Spinal cord (tissue), 10 donors: ENCODE measurements around the gene CA12. TPM values are rescaled to one million over a fixed set of nuclear protein-coding genes. Genes with fewer than 3 reads are reported as not detected.

Source experiments
- DNase-seq, 6 donors: peaks; one replicate each; pipeline versions ENCODE4 v3.0.0 to v3.0.0-alpha.2; 2013 to 2015; ENCODE audit warnings: low spot score in 6 of 6, low read depth in 4 of 6
- H3K27ac ChIP-seq: one replicate; pipeline ENCODE4 v1.5.1; 2013; ENCODE audit warnings: low read depth, low read length, control low read depth
- H3K27me3 ChIP-seq: one replicate; pipeline ENCODE4 v1.6.1; 2013; ENCODE audit warnings: low read length; ENCODE audit not compliant: control insufficient read depth, insufficient read depth
- H3K36me3 ChIP-seq: one replicate; pipeline ENCODE4 v1.6.1; 2013; ENCODE audit warnings: low read length; ENCODE audit not compliant: control insufficient read depth, insufficient read depth
- H3K4me1 ChIP-seq: one replicate; pipeline ENCODE4 v1.6.1; 2013; ENCODE audit warnings: low read length; ENCODE audit not compliant: control insufficient read depth, insufficient read depth
- H3K4me3 ChIP-seq: one replicate; pipeline ENCODE4 v1.5.1; 2013; ENCODE audit warnings: low read depth, low read length, control low read depth
- H3K9me3 ChIP-seq: one replicate; pipeline ENCODE4 v1.6.1; 2013; ENCODE audit warnings: low read length; ENCODE audit not compliant: control insufficient read depth, insufficient read depth
- WGBS: methylation state at CpG from one replicate; pipeline ENCODE4 v1.1.5; 2013; ENCODE audit warnings: missing lambda C conversion rate; ENCODE audit not compliant: insufficient coverage; 5-methylcytosine and 5-hydroxymethylcytosine counted together
- polyA plus RNA-seq, 2 donors: library from polyadenylated mRNA; unstranded; fragments of 120-200 nt; gene quantifications; one replicate each; pipeline ENCODE4 v1.2.1, GENCODE V29; 2013; ENCODE audit not compliant: insufficient read length in 2 of 2
- total RNA-seq, 2 donors: library from RNA; depleted of rRNA in 1 of 2; stranded (reverse); fragments of 120-200 nt in 1 of 2; fragments of >200 nt in 1 of 2; gene quantifications; one replicate each; pipeline versions ENCODE4 v1.2.3 to v1.2.4, GENCODE V29; 2013 to 2014
- donor health status: healthy.

CA12 gene
- total and polyA plus RNA-seq, 4 donors = 7.5 to 25.1 (median 10.1) TPM

DNA sequence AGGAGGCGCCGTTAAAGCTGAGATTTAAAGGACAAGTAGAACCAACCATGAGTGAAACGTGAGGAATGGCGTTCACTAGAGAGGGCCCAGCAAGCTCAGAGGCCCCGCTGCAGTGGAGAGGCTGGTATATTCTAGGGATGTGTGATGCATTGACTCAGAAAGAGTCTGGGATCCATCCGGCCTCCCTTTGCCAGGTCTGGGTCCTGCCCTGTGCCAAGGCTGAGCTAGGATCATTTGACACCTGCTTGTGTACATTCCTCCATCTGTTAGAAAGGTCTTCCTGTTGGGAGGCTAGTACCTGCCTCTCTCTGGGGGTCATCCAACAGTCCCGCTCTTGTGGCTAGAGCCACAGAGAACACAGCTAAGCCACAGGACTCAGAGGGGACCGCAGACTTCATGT is 28.4 kb downstream of the CA12 start:
- Histone ChIP-seq H3K27ac (no peak overlapping the region), H3K4me1 (peaks cover 25% of the 10 kb centered on the region), H3K9me3 (no peaks in the 10 kb centered on the region), H3K27me3 (no peaks in the 10 kb centered on the region), H3K4me3 (no peak overlapping the region), H3K36me3 (no peaks in the 10 kb centered on the region)
- DNase-seq = no peak
- WGBS = 70% methylated on average over 7 of the region's 8 CpGs

DNA sequence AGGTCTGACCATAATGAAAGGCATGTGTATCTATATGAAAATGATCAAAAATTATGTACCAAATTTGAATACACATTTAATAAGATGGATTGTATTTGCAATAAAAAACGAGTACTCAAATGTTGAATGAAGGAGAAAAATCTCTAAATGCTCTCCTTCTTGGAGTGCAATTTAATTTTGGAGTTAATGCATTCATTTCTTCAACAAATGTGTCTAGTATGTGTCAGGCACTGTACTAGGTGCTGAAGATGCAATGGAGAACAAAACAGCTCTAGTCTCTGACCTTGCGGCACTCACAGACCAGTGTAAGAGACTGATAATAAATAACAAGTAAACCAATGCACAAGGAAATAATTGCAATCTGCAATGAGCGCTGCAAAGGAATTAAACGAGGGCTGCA is 28.8 kb downstream of the CA12 start:
- WGBS = 100% methylated on average over 2 of the region's 4 CpGs
- no peak overlapping the region for H3K27ac ChIP-seq
- H3K4me3 ChIP-seq = no peak overlapping the region
- no peaks in the 10 kb centered on the region for H3K9me3 ChIP-seq
- H3K4me1 ChIP-seq = peaks cover 28% of the 10 kb centered on the region
- DNase-seq = no peak
- H3K27me3 ChIP-seq = no peaks in the 10 kb centered on the region
- no peaks in the 10 kb centered on the region for H3K36me3 ChIP-seq

DNA sequence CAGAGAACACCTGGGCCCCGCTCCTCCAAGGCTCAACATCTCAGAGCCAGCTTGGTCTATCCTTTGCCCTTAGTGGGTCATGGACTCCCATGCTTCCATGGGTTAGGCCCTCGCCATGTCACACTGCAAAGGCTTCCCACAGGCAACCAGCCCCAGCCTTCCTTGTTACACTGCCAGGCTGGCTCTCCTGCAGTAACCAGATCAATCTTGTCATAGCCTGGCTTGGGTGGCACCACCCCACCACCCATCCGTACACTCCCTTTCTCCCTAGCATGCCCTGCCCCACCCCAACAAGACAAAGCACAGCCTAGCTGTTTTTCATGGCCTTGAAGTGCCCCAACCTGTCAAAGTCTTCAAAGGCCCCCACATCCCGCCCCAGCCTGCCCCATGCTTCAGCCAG is 30.5 kb downstream of the CA12 start:
- Histone ChIP-seq H3K27ac (no peak overlapping the region), H3K36me3 (no peaks in the 10 kb centered on the region), H3K27me3 (no peaks in the 10 kb centered on the region), H3K4me3 (no peak overlapping the region), H3K9me3 (no peaks in the 10 kb centered on the region), H3K4me1 (peaks cover 39% of the 10 kb centered on the region)
- no peak for DNase-seq
- WGBS = 97% methylated on average over 4 of the region's 4 CpGs

DNA sequence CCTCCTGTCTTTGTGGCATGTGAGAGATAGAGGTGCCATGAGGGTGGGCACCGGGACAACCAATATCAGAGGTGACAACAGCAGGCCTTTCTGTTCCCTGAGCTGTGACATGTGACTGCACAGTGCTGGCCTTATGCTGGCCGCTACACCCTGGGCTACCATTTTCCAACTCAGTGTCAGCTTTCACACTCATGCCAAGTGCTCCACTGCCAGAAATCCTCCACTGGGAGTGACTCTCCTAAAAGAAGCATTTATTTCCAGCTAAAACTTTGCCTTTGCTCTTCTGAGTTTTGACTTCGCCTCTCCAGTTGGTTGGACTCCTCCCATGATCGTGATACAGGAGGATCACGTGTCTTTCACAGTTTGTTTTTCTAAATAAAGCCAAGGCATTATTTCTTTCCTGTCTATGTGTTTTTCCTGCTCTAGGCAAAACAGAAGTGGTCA is 31.4 kb downstream of the CA12 start:
- peak in 1 of 6 donors; percentile 68 for DNase-seq
- H3K27me3 ChIP-seq = no peaks in the 10 kb centered on the region

DNA sequence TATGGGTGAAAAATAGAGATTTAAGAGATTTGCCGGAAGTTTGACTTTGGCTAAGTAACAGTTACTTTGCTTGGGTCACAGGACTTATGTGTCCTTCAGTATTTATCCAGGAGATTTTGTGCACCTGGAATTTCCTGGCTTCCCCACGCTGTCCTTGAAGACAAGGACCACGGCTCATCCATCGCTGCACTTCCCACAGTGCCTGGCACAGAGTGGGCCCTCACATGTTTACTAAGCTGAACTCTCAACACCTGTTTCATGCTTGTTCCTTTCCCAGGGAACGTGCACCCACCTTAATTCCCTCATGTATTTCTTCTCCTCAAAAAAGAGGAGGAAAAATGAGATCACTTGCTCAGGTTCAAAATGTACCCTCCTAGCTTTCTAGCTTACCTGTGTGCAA is 32.0 kb downstream of the CA12 start:
- WGBS = 100% methylated on average over 3 of the region's 5 CpGs
- Histone ChIP-seq H3K36me3 (peaks cover 6% of the 10 kb centered on the region), H3K27ac (peak overlapping the region; percentile 35), H3K4me1 (peaks cover 35% of the 10 kb centered on the region), H3K27me3 (no peaks in the 10 kb centered on the region), H3K9me3 (no peaks in the 10 kb centered on the region), H3K4me3 (no peak overlapping the region)
- no peak for DNase-seq

More for the DNA sequence above, 31.4 kb downstream of the CA12 start:
- 50% methylated on average over 5 of the region's 5 CpGs for WGBS
- Histone ChIP-seq H3K4me1 (peaks cover 37% of the 10 kb centered on the region), H3K27ac (peak overlapping the region; percentile 35), H3K36me3 (peaks cover 4% of the 10 kb centered on the region), H3K9me3 (no peaks in the 10 kb centered on the region), H3K4me3 (no peak overlapping the region)

DNA sequence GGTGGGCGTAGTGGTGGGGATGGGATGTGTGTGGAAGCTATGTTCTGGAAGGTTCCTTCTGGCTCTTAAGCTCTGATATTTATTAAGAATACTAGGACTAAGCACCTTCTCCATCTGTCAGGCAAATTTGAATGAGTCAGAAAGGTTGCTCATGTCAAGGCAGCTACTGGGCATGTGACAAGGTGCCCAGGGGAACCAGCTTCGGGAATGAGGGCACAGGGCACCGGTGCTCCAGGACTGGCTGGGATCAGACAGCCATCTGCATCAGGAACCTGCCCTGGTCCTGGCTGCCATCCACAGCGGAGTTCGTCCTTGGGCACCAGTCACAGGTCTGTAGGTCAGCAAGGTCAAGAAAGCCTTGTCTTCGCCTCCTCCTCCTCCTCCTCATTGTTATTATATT is 32.5 kb downstream of the CA12 start:
- 100% methylated on average over 2 of the region's 6 CpGs for WGBS
- Histone ChIP-seq H3K4me1 (peaks cover 35% of the 10 kb centered on the region), H3K36me3 (peaks cover 6% of the 10 kb centered on the region), H3K9me3 (no peaks in the 10 kb centered on the region), H3K27ac (peak overlapping the region; percentile 78), H3K27me3 (no peaks in the 10 kb centered on the region), H3K4me3 (no peak overlapping the region)
- DNase-seq = no peak

DNA sequence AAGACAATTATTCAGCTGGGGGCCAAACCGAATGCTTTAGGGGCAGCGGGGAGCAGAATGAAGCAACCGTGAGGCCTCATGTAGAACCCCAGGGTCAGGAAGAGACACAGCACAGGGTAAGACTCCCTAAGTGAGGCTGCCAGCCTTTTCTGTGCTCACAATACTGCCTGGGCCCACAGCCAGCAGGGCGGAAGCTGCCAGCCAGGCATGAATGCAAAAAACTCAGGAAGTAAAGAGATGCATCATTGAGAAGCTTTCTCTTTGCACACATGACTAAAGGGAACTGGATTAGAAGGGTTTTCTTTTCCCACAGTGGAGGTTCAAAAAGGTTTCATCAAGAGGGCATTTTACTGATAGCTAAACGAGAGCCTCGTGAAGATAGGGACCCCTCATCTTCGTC is 33.3 kb downstream of the CA12 start:
- no peaks in the 10 kb centered on the region for H3K9me3 ChIP-seq
- H3K27ac ChIP-seq = peak overlapping the region; percentile 78
- 20% methylated on average over 4 of the region's 7 CpGs for WGBS

DNA sequence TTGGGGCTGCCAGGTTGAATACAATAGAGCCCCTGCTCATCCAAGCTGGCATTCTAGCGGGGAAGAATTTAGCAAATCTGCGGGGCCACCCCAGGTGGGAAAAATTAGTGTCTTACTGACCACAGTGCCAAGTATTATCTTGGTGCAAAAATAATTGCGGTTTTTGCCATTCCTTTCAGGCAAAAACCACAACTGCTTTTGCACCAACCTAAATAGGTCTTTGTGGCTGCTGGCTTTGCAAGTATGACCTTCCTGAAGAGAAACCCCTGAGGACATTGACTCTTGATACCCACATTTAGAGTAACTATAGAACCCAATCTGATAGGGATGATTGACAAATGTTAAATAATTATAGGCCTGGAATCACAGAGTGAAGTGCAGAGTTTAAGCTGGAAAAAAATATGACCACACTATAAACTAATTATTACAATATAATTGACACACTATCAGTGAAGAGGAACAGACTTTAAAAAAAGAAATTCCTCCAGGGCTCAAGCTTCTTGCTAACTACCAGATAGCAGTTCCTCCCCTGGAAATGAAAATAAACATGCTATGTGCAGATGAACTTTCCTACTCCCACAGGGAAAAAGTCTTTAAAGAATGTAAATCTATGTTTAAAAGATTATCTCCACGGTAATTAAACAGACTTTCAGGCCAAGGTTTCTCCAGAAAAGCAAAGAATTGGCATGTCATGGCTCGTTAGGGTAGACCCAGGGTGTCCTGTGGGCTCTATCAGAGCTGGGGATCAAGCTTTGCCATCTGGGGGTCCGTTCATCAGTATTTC is 34.4 kb downstream of the CA12 start:
- Histone ChIP-seq H3K4me3 (no peak overlapping the region), H3K27me3 (no peaks in the 10 kb centered on the region), H3K36me3 (peaks cover 6% of the 10 kb centered on the region), H3K27ac (peak overlapping the region; percentile 78), H3K4me1 (peaks cover 35% of the 10 kb centered on the region), H3K9me3 (no peaks in the 10 kb centered on the region)
- WGBS = 72% methylated on average over 3 of the region's 6 CpGs
- no peak for DNase-seq

More for the DNA sequence above, 33.3 kb downstream of the CA12 start:
- H3K36me3 ChIP-seq = peaks cover 6% of the 10 kb centered on the region
- H3K4me1 ChIP-seq = peaks cover 35% of the 10 kb centered on the region
- H3K27me3 ChIP-seq = no peaks in the 10 kb centered on the region
- DNase-seq = peak; percentile 48 to 97 (median 76)
- no peak overlapping the region for H3K4me3 ChIP-seq

DNA sequence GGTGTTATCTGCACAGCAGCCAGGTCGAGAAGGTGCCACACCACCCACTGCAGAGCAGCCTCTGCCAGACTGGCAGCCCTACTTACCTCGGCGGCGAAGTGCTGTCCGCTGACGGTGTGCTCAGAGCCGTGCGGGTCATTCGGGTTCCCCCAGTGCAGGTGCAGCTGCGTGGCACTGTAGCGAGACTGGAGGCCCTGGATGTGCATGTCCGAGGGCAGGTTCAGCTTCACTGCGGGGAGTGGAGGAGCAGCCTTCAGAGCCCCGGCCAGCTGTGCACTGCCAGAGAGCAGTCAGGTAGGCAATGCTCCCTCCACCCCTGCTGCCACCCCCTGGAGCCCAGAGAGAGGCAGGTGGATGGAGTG is 36.3 kb downstream of the CA12 start:
- no peak overlapping the region for H3K4me3 ChIP-seq
- no peak overlapping the region for H3K27ac ChIP-seq
- no peaks in the 10 kb centered on the region for H3K27me3 ChIP-seq
- no peaks in the 10 kb centered on the region for H3K9me3 ChIP-seq
- peaks cover 35% of the 10 kb centered on the region for H3K4me1 ChIP-seq
- peaks cover 6% of the 10 kb centered on the region for H3K36me3 ChIP-seq
- 96% methylated on average over 14 of the region's 14 CpGs for WGBS
- DNase-seq = no peak

DNA sequence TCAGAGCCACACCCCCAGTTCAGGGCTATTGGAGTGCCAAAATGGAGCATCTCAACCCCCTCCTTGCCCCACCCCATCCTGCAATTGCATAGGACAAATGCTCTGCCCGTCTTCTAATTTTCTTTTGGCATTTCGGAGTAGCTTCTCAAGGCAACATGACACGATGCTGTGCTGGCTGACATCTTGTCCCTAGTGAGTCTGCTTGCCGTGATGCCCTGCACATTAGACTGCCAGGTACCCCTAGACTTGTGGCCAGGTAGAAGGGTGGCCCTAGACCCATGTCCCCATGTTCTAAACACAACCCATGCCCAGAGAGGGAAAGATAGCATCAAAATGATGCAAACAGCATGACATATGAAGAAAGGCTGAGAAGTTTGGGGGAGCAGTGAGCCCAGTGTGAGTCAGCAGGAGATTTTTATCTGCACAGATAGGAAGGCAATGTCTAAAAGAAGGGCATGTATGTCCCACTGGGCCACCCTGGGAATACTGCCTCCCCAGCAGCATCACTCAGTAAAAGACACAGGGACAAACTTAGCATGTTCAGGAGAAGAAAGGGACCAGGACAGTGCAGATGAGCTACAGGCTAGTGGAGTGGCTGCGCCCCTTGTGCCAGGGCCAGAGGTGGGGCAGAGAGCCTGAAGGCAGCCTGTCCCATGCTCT is 36.8 kb downstream of the CA12 start:
- no peak for DNase-seq
- Histone ChIP-seq H3K9me3 (no peaks in the 10 kb centered on the region), H3K27me3 (no peaks in the 10 kb centered on the region), H3K4me3 (no peak overlapping the region), H3K4me1 (peaks cover 30% of the 10 kb centered on the region), H3K27ac (no peak overlapping the region), H3K36me3 (peaks cover 6% of the 10 kb centered on the region)
- WGBS = 88% methylated on average over 5 of the region's 5 CpGs
